ENCODE data around the gene TMEM218.

The TMEM218 gene

GRCh38 chr11:125111343-125112207 lies at the start of gene TMEM218:
TSS of gene TMEM218 (minus strand) at chr11:125111626. CDS start at chr11:125102241, 9,385 bp downstream.
- peak; percentile 96 for DNase-seq
- Mint-ChIP-seq H3K9me3 (peaks cover 8% of the 10 kb centered on the region), H3K27ac (peak within 1 kb of the TSS; percentile 95), H3K4me3 (peak within 1 kb of the TSS; percentile 88), H3K36me3 (ENCODE audit: low read depth) (peaks cover 24% of the 10 kb centered on the region), H3K27me3 (no peaks in the 10 kb centered on the region), H3K4me1 (ENCODE audit: low read depth) (peaks cover 21% of the 10 kb centered on the region)

GRCh38 chr11:125157953-125158680 lies 46.7 kb upstream of the TMEM218 start:
- H3K36me3 Mint-ChIP-seq (ENCODE audit: low read depth) = no peaks in the 10 kb centered on the region
- H3K27ac Mint-ChIP-seq = no peak overlapping the region
- no peak for DNase-seq
- H3K4me3 Mint-ChIP-seq = no peak overlapping the region
- no peaks in the 10 kb centered on the region for H3K9me3 Mint-ChIP-seq
- peaks cover 53% of the 10 kb centered on the region for H3K27me3 Mint-ChIP-seq
- no peaks in the 10 kb centered on the region for H3K4me1 Mint-ChIP-seq (ENCODE audit: low read depth)

GRCh38 chr11:125157118-125157733 lies 45.8 kb upstream of the TMEM218 start:
- Mint-ChIP-seq H3K4me3 (no peak overlapping the region), H3K27ac (no peak overlapping the region), H3K27me3 (peaks cover 47% of the 10 kb centered on the region), H3K4me1 (ENCODE audit: low read depth) (no peaks in the 10 kb centered on the region), H3K9me3 (no peaks in the 10 kb centered on the region), H3K36me3 (ENCODE audit: low read depth) (no peaks in the 10 kb centered on the region)
- no peak for DNase-seq

- H3K36me3 Mint-ChIP-seq (ENCODE audit: low read depth) = no peaks in the 10 kb centered on the region
- H3K4me1 Mint-ChIP-seq (ENCODE audit: low read depth) = no peaks in the 10 kb centered on the region
- no peaks in the 10 kb centered on the region for H3K9me3 Mint-ChIP-seq
- peaks cover 47% of the 10 kb centered on the region for H3K27me3 Mint-ChIP-seq
- DNase-seq = no peak
- no peak overlapping the region for H3K4me3 Mint-ChIP-seq
- no peak overlapping the region for H3K27ac Mint-ChIP-seq
These were observed 45.1 kb upstream of the TMEM218 start for GRCh38 chr11:125156346-125157117.

GRCh38 chr11:125155767-125156166 lies 44.3 kb upstream of the TMEM218 start:
- Mint-ChIP-seq H3K4me3 (no peak overlapping the region), H3K27ac (no peak overlapping the region), H3K9me3 (no peaks in the 10 kb centered on the region), H3K27me3 (peaks cover 44% of the 10 kb centered on the region), H3K36me3 (ENCODE audit: low read depth) (no peaks in the 10 kb centered on the region), H3K4me1 (ENCODE audit: low read depth) (no peaks in the 10 kb centered on the region)
- no peak for DNase-seq

- Mint-ChIP-seq H3K9me3 (no peaks in the 10 kb centered on the region), H3K27me3 (peaks cover 37% of the 10 kb centered on the region), H3K4me1 (ENCODE audit: low read depth) (no peaks in the 10 kb centered on the region), H3K4me3 (no peak overlapping the region), H3K27ac (no peak overlapping the region), H3K36me3 (ENCODE audit: low read depth) (no peaks in the 10 kb centered on the region)
- no peak for DNase-seq
These were observed 43.6 kb upstream of the TMEM218 start for GRCh38 chr11:125155100-125155444.

GRCh38 chr11:125154378-125155099 lies 43.1 kb upstream of the TMEM218 start:
- Mint-ChIP-seq H3K4me1 (ENCODE audit: low read depth) (no peaks in the 10 kb centered on the region), H3K27ac (no peak overlapping the region), H3K4me3 (no peak overlapping the region), H3K9me3 (no peaks in the 10 kb centered on the region), H3K36me3 (ENCODE audit: low read depth) (no peaks in the 10 kb centered on the region), H3K27me3 (peaks cover 35% of the 10 kb centered on the region)
- DNase-seq = no peak

- H3K4me1 Mint-ChIP-seq (ENCODE audit: low read depth) = no peaks in the 10 kb centered on the region
These were observed 42.4 kb upstream of the TMEM218 start for GRCh38 chr11:125153837-125154236.

GRCh38 chr11:125148743-125149142 lies 37.3 kb upstream of the TMEM218 start:
- DNase-seq = no peak
- Mint-ChIP-seq H3K4me3 (no peak overlapping the region), H3K4me1 (ENCODE audit: low read depth) (no peaks in the 10 kb centered on the region), H3K27ac (no peak overlapping the region), H3K36me3 (ENCODE audit: low read depth) (no peaks in the 10 kb centered on the region), H3K27me3 (peaks cover 11% of the 10 kb centered on the region), H3K9me3 (no peaks in the 10 kb centered on the region)

More at GRCh38 chr11:125153837-125154236, 42.4 kb upstream of the TMEM218 start:
- Mint-ChIP-seq H3K9me3 (no peaks in the 10 kb centered on the region), H3K36me3 (ENCODE audit: low read depth) (no peaks in the 10 kb centered on the region), H3K4me3 (no peak overlapping the region), H3K27ac (no peak overlapping the region), H3K27me3 (peaks cover 35% of the 10 kb centered on the region)
- no peak for DNase-seq

- Mint-ChIP-seq H3K4me3 (no peak overlapping the region), H3K9me3 (no peaks in the 10 kb centered on the region), H3K27me3 (peaks cover 13% of the 10 kb centered on the region), H3K36me3 (ENCODE audit: low read depth) (no peaks in the 10 kb centered on the region), H3K4me1 (ENCODE audit: low read depth) (no peaks in the 10 kb centered on the region), H3K27ac (no peak overlapping the region)
- no peak for DNase-seq
These were observed 36.6 kb upstream of the TMEM218 start for GRCh38 chr11:125148011-125148410.

- Mint-ChIP-seq H3K4me3 (no peak overlapping the region), H3K27ac (no peak overlapping the region), H3K27me3 (peaks cover 19% of the 10 kb centered on the region), H3K36me3 (ENCODE audit: low read depth) (no peaks in the 10 kb centered on the region), H3K9me3 (no peaks in the 10 kb centered on the region), H3K4me1 (ENCODE audit: low read depth) (no peaks in the 10 kb centered on the region)
- DNase-seq = no peak
These were observed 35.9 kb upstream of the TMEM218 start for GRCh38 chr11:125147280-125147679.

- Mint-ChIP-seq H3K36me3 (ENCODE audit: low read depth) (no peaks in the 10 kb centered on the region), H3K9me3 (no peaks in the 10 kb centered on the region)
These were observed 34.8 kb upstream of the TMEM218 start for GRCh38 chr11:125146232-125146631.

GRCh38 chr11:125141686-125142535 lies 30.5 kb upstream of the TMEM218 start:
- Mint-ChIP-seq H3K36me3 (ENCODE audit: low read depth) (no peaks in the 10 kb centered on the region), H3K27me3 (peaks cover 42% of the 10 kb centered on the region), H3K9me3 (no peaks in the 10 kb centered on the region), H3K27ac (no peak overlapping the region), H3K4me1 (ENCODE audit: low read depth) (peaks cover 3% of the 10 kb centered on the region), H3K4me3 (no peak overlapping the region)
- DNase-seq = peak; percentile 76

More at GRCh38 chr11:125146232-125146631, 34.8 kb upstream of the TMEM218 start:
- H3K4me3 Mint-ChIP-seq = no peak overlapping the region
- H3K4me1 Mint-ChIP-seq (ENCODE audit: low read depth) = peaks cover 3% of the 10 kb centered on the region
- no peak for DNase-seq
- no peak overlapping the region for H3K27ac Mint-ChIP-seq
- peaks cover 24% of the 10 kb centered on the region for H3K27me3 Mint-ChIP-seq
